Measurements from ENCODE around the gene GPATCH1.
"Not testable (repeated sequence)": the region's sequence is repeated elsewhere in the genome, so short reads cannot be mapped to it uniquely, and the experiment has no call there.

Gene GPATCH1

GRCh38 chr19:33080761-33081681 lies at the start of gene GPATCH1:
Gene GPATCH1, plus strand, starts transcription at chr19:33081181. Its CDS starts 13 bp downstream, at chr19:33081194.
- peaks cover 42% of the 10 kb centered on the region for H3K4me1 Mint-ChIP-seq
- no peaks in the 10 kb centered on the region for H3K27me3 Mint-ChIP-seq
- H3K4me3 Mint-ChIP-seq, result peak within 1 kb of the TSS; percentile 98
- peaks cover 7% of the 10 kb centered on the region for H3K36me3 Mint-ChIP-seq
- no peaks in the 10 kb centered on the region for H3K9me3 Mint-ChIP-seq
- peak within 1 kb of the TSS; percentile 98 for H3K27ac Mint-ChIP-seq

GRCh38 chr19:33032218-33032781 lies 48.7 kb upstream of the GPATCH1 start:
- H3K9me3 Mint-ChIP-seq, result peaks cover 10% of the 10 kb centered on the region
- no peak overlapping the region for H3K4me3 Mint-ChIP-seq
- no peak overlapping the region for H3K27ac Mint-ChIP-seq
- peaks cover 3% of the 10 kb centered on the region for H3K4me1 Mint-ChIP-seq
- H3K27me3 Mint-ChIP-seq, result no peaks in the 10 kb centered on the region
- peaks cover 3% of the 10 kb centered on the region for H3K36me3 Mint-ChIP-seq

GRCh38 chr19:33035461-33035860 lies 45.5 kb upstream of the GPATCH1 start:
- no peaks in the 10 kb centered on the region for H3K27me3 Mint-ChIP-seq
- H3K9me3 Mint-ChIP-seq, result no peaks in the 10 kb centered on the region
- H3K27ac Mint-ChIP-seq, result no peak overlapping the region
- peaks cover 9% of the 10 kb centered on the region for H3K4me1 Mint-ChIP-seq
- H3K36me3 Mint-ChIP-seq, result no peaks in the 10 kb centered on the region
- no peak overlapping the region for H3K4me3 Mint-ChIP-seq

- H3K4me3 Mint-ChIP-seq, H3K4me1 Mint-ChIP-seq, H3K9me3 Mint-ChIP-seq, H3K27ac Mint-ChIP-seq, H3K36me3 Mint-ChIP-seq, H3K27me3 Mint-ChIP-seq: not testable (repeated sequence)
These were observed 44.4 kb upstream of the GPATCH1 start for GRCh38 chr19:33036370-33037167.

GRCh38 chr19:33037168-33038025 lies 43.6 kb upstream of the GPATCH1 start:
- H3K4me1 Mint-ChIP-seq, H3K27me3 Mint-ChIP-seq, H3K9me3 Mint-ChIP-seq, H3K36me3 Mint-ChIP-seq: not testable (repeated sequence)
- H3K27ac Mint-ChIP-seq, result peak overlapping the region; percentile 79
- peak overlapping the region; percentile 87 for H3K4me3 Mint-ChIP-seq

- Mint-ChIP-seq H3K4me1 (peaks cover 9% of the 10 kb centered on the region), H3K36me3 (no peaks in the 10 kb centered on the region), H3K27me3 (no peaks in the 10 kb centered on the region), H3K4me3 (peak overlapping the region; percentile 43), H3K27ac (no peak overlapping the region), H3K9me3 (no peaks in the 10 kb centered on the region)
These were observed 41.8 kb upstream of the GPATCH1 start for GRCh38 chr19:33039108-33039599.

- Mint-ChIP-seq H3K27me3 (no peaks in the 10 kb centered on the region), H3K9me3 (no peaks in the 10 kb centered on the region), H3K36me3 (no peaks in the 10 kb centered on the region), H3K27ac (no peak overlapping the region), H3K4me1 (peaks cover 9% of the 10 kb centered on the region), H3K4me3 (no peak overlapping the region)
These were observed 41.2 kb upstream of the GPATCH1 start for GRCh38 chr19:33039815-33040214.

GRCh38 chr19:33040994-33041827 lies 39.8 kb upstream of the GPATCH1 start:
- H3K4me1 Mint-ChIP-seq, result peaks cover 9% of the 10 kb centered on the region
- no peaks in the 10 kb centered on the region for H3K27me3 Mint-ChIP-seq
- no peaks in the 10 kb centered on the region for H3K36me3 Mint-ChIP-seq
- no peak overlapping the region for H3K27ac Mint-ChIP-seq
- H3K9me3 Mint-ChIP-seq, result no peaks in the 10 kb centered on the region
- no peak overlapping the region for H3K4me3 Mint-ChIP-seq

- H3K4me1 Mint-ChIP-seq, H3K4me3 Mint-ChIP-seq, H3K9me3 Mint-ChIP-seq, H3K27me3 Mint-ChIP-seq, H3K27ac Mint-ChIP-seq, H3K36me3 Mint-ChIP-seq: not testable (repeated sequence)
These were observed 39.2 kb upstream of the GPATCH1 start for GRCh38 chr19:33041828-33042160.

GRCh38 chr19:33047422-33047821 lies 33.6 kb upstream of the GPATCH1 start:
- Mint-ChIP-seq H3K36me3 (no peaks in the 10 kb centered on the region), H3K9me3 (no peaks in the 10 kb centered on the region), H3K27ac (no peak overlapping the region), H3K4me1 (no peaks in the 10 kb centered on the region), H3K4me3 (no peak overlapping the region), H3K27me3 (no peaks in the 10 kb centered on the region)

- H3K36me3 Mint-ChIP-seq, result no peaks in the 10 kb centered on the region
- H3K4me1 Mint-ChIP-seq, result no peaks in the 10 kb centered on the region
- no peaks in the 10 kb centered on the region for H3K9me3 Mint-ChIP-seq
- H3K27me3 Mint-ChIP-seq, result no peaks in the 10 kb centered on the region
- H3K4me3 Mint-ChIP-seq, result no peak overlapping the region
- H3K27ac Mint-ChIP-seq, result no peak overlapping the region
These were observed 31.9 kb upstream of the GPATCH1 start for GRCh38 chr19:33048806-33049676.

- no peaks in the 10 kb centered on the region for H3K9me3 Mint-ChIP-seq
These were observed 30.9 kb upstream of the GPATCH1 start for GRCh38 chr19:33050110-33050509.

GRCh38 chr19:33052352-33052972 lies 28.5 kb upstream of the GPATCH1 start:
- H3K27ac Mint-ChIP-seq, result no peak overlapping the region
- no peak overlapping the region for H3K4me3 Mint-ChIP-seq
- H3K36me3 Mint-ChIP-seq, result no peaks in the 10 kb centered on the region
- H3K27me3 Mint-ChIP-seq, result no peaks in the 10 kb centered on the region
- no peaks in the 10 kb centered on the region for H3K4me1 Mint-ChIP-seq
- H3K9me3 Mint-ChIP-seq, result no peaks in the 10 kb centered on the region

More at GRCh38 chr19:33050110-33050509, 30.9 kb upstream of the GPATCH1 start:
- Mint-ChIP-seq H3K4me1 (no peaks in the 10 kb centered on the region), H3K36me3 (no peaks in the 10 kb centered on the region), H3K27ac (no peak overlapping the region), H3K27me3 (no peaks in the 10 kb centered on the region), H3K4me3 (no peak overlapping the region)

All from activated naive CD4-positive, alpha-beta T cell treated with anti-CD3 and anti-CD28 coated beads, Interleukin-2, amount 50 U/mL, for 24 hours (primary cell).